H9 (cell line): ENCODE measurements around the gene HOXD11. TPM values are rescaled to one million over a fixed set of nuclear protein-coding genes. Genes with fewer than 3 reads are reported as not detected.

Experiments used
- DNase-seq: peaks from one replicate; pipeline ENCODE4 v3.0.0-alpha.2; 2017
- H2AFZ ChIP-seq: one replicate; pipeline ENCODE4 v1.6.1; 2013; ENCODE audit warnings: mild to moderate bottlenecking, low read length, control low read depth, moderate library complexity
- H2AK5ac ChIP-seq: 2 replicates; pipeline ENCODE4 v1.6.1; 2013; ENCODE audit warnings: low read length, control low read depth, mixed read lengths; ENCODE audit not compliant: insufficient read length
- H2BK120ac ChIP-seq: one replicate; pipeline ENCODE4 v1.6.1; 2013; ENCODE audit warnings: low read depth, mild to moderate bottlenecking, low read length, control low read depth, inconsistent platforms; ENCODE audit not compliant: poor library complexity, severe bottlenecking
- H2BK12ac ChIP-seq: 2 replicates; pipeline ENCODE4 v1.6.1; 2013; ENCODE audit warnings: low read length, control low read depth, mixed read lengths, low read depth; ENCODE audit not compliant: insufficient read length
- H2BK15ac ChIP-seq: 2 replicates; pipeline ENCODE4 v1.6.1; 2013; ENCODE audit warnings: low read depth, low read length, control low read depth
- H2BK20ac ChIP-seq: one replicate; pipeline ENCODE4 v1.6.1; 2013; ENCODE audit warnings: low read depth, mild to moderate bottlenecking, low read length, control low read depth, inconsistent platforms; ENCODE audit not compliant: poor library complexity, severe bottlenecking
- H2BK5ac ChIP-seq: 2 replicates; pipeline ENCODE4 v1.6.1; 2013; ENCODE audit warnings: low read length, control low read depth, mixed read lengths; ENCODE audit not compliant: insufficient read length
- H3K14ac ChIP-seq: 2 replicates; pipeline ENCODE4 v1.6.1; 2013; ENCODE audit warnings: low read length, control low read depth; ENCODE audit not compliant: insufficient read depth
- H3K18ac ChIP-seq: 2 replicates; pipeline ENCODE4 v1.6.1; 2013; ENCODE audit warnings: low read depth, mild to moderate bottlenecking, mixed read lengths, low read length, control low read depth; ENCODE audit not compliant: insufficient read length
- H3K23ac ChIP-seq: 2 replicates; pipeline ENCODE4 v1.6.1; 2013; ENCODE audit warnings: low read length, control low read depth, mixed read lengths, low read depth; ENCODE audit not compliant: insufficient read length
- H3K23me2 ChIP-seq: 2 replicates; pipeline ENCODE4 v1.6.1; 2013; ENCODE audit warnings: low read depth, mild to moderate bottlenecking, mixed read lengths, low read length, control low read depth; ENCODE audit not compliant: insufficient read length, poor library complexity, severe bottlenecking
- H3K27ac ChIP-seq: 2 replicates; pipeline ENCODE4 v1.5.1; 2013; ENCODE audit warnings: low read length, control low read depth, mixed read lengths, low read depth; ENCODE audit not compliant: insufficient read length
- H3K27me3 ChIP-seq: 2 replicates; pipeline ENCODE4 v1.6.1; 2013; ENCODE audit warnings: low read length, control low read depth, inconsistent platforms; ENCODE audit not compliant: insufficient read depth
- H3K4ac ChIP-seq: 2 replicates; pipeline ENCODE4 v1.6.1; 2013; ENCODE audit warnings: low read depth, mild to moderate bottlenecking, control low read depth, inconsistent platforms, low read length, moderate library complexity
- H3K4me1 ChIP-seq: 2 replicates; pipeline ENCODE4 v1.6.1; 2013; ENCODE audit warnings: low read length, control low read depth, inconsistent platforms; ENCODE audit not compliant: insufficient read depth
- H3K4me2 ChIP-seq: 2 replicates; pipeline ENCODE4 v1.6.1; 2013; ENCODE audit warnings: low read length, control low read depth, mixed read lengths; ENCODE audit not compliant: insufficient read length, insufficient read depth
- H3K56ac ChIP-seq: 2 replicates; pipeline ENCODE4 v1.6.1; 2013; ENCODE audit warnings: low read depth, mild to moderate bottlenecking, mixed read lengths, low read length, control low read depth; ENCODE audit not compliant: insufficient read length
- H3K79me1 ChIP-seq: 2 replicates; pipeline ENCODE4 v1.6.1; 2013; ENCODE audit warnings: low read depth, mild to moderate bottlenecking, moderate library complexity, low read length, control low read depth, inconsistent platforms; ENCODE audit not compliant: insufficient read depth, poor library complexity, severe bottlenecking
- H3K79me2 ChIP-seq: 2 replicates; pipeline ENCODE4 v1.6.1; 2013; ENCODE audit warnings: low read length, control low read depth, inconsistent platforms; ENCODE audit not compliant: insufficient read depth
- H3K9ac ChIP-seq: 2 replicates; pipeline ENCODE4 v1.6.1; 2013; ENCODE audit warnings: low read length, control low read depth, mixed read lengths; ENCODE audit not compliant: insufficient read length; ENCODE audit errors: extremely low read depth
- H3K9me3 ChIP-seq: one replicate; pipeline ENCODE4 v1.6.1; 2013; ENCODE audit warnings: low read depth, low read length, inconsistent platforms; ENCODE audit not compliant: control insufficient read depth
- H3T11ph ChIP-seq: one replicate; pipeline ENCODE4 v1.6.1; 2013; ENCODE audit warnings: mild to moderate bottlenecking, low read length, control low read depth, inconsistent platforms
- H4K20me1 ChIP-seq: one replicate; pipeline ENCODE4 v1.6.1; 2013; ENCODE audit not compliant: control insufficient read depth, insufficient read length, insufficient read depth
- H4K5ac ChIP-seq: 2 replicates; pipeline ENCODE4 v1.6.1; 2013; ENCODE audit warnings: low read depth, mild to moderate bottlenecking, mixed read lengths, low read length, control low read depth; ENCODE audit not compliant: insufficient read length
- H4K8ac ChIP-seq: replicated peaks from 2 replicates; pipeline ENCODE4 v1.6.1; 2013; ENCODE audit warnings: low read length, control low read depth, mixed read lengths, low read depth; ENCODE audit not compliant: insufficient read length
- H4K91ac ChIP-seq: 2 replicates; pipeline ENCODE4 v1.6.1; 2013; ENCODE audit warnings: low read depth, mild to moderate bottlenecking, moderate library complexity, mixed read lengths, low read length, control low read depth; ENCODE audit not compliant: insufficient read length
- H3K27ac Mint-ChIP-seq, 3 experiments: 2 replicates in 2 of 3; 3 replicates in 1 of 3; pipeline ENCODE4 v1.8.0; 2020 to 2021; ENCODE audit warnings: mixed read lengths in 3 of 3, mild to moderate bottlenecking in 1 of 3, moderate library complexity in 1 of 3
- H3K27me3 Mint-ChIP-seq: 2 replicates; pipeline ENCODE4 v1.8.0; 2021; ENCODE audit warnings: low read depth, mild to moderate bottlenecking, moderate library complexity, mixed read lengths
- H3K36me3 Mint-ChIP-seq, 3 experiments: 2 replicates in 2 of 3; 3 replicates in 1 of 3; pipeline ENCODE4 v1.8.0; 2020 to 2021; ENCODE audit warnings: low read depth in 3 of 3, mixed read lengths in 3 of 3; ENCODE audit not compliant: insufficient read depth in 1 of 3
- H3K4me1 Mint-ChIP-seq, 2 experiments: 2 replicates each; pipeline ENCODE4 v1.8.0; 2020; ENCODE audit warnings: mixed read lengths in 2 of 2
- H3K4me3 Mint-ChIP-seq, 2 experiments: 2 replicates in 1 of 2; 3 replicates in 1 of 2; pipeline ENCODE4 v1.8.0; 2020 to 2021; ENCODE audit warnings: mild to moderate bottlenecking in 2 of 2, mixed read lengths in 2 of 2, moderate library complexity in 1 of 2
- H3K9me3 Mint-ChIP-seq, 2 experiments: 2 replicates in 1 of 2; 3 replicates in 1 of 2; pipeline ENCODE4 v1.8.0; 2020; ENCODE audit warnings: mild to moderate bottlenecking in 2 of 2, mixed read lengths in 2 of 2, moderate library complexity in 1 of 2
- CTCF ChIP-seq: fragments of 200-600 bp; sonication (generic); conservative IDR thresholded peaks from 3 replicates; pipeline ENCODE4 v1.8.0; 2021; ENCODE audit warnings: antibody characterized with exemption, mild to moderate bottlenecking
- WGBS: extraction: QIAGEN DNeasy Blood & Tissue Kit; methylation state at CpG from one replicate; pipeline ENCODE4 v1.1.7; 2013; ENCODE audit warnings: missing lambda C conversion rate, low lambda C conversion rate, mixed read lengths; ENCODE audit not compliant: insufficient read length; ENCODE audit errors: extremely low coverage; 5-methylcytosine and 5-hydroxymethylcytosine counted together
- total RNA-seq: library from RNA; stranded (reverse); gene quantifications from 2 replicates; pipeline ENCODE4 v1.2.1, GENCODE V29; 2021

HOXD11 gene
- total RNA-seq, 1 experiment from 2014 or later = not detected

DNA sequence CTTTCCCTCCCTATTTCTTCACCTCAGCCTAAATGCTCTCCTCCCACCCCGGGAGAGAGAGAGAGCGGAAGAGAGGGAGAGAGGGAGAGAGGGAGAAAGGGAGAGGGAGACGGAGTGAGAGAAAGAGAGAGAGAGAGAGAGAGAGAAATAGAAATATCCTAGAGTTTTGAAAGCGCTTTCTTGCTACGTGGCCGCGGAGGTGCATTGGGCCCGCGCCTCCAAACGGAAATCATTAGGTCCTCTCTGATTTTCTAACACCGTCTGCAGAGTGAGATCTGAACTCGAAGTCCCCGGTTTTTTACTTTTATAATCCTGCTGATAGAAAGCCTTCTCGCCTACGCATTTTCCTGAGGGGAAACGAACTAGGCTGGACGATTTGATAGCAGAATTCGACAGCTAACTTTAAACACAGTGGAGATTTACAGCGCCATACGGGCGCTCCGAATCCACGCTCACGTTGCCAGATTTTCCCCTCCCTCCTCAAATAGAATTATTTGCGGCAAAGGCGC, 22.4 kb upstream of the HOXD11 start:
- Histone ChIP-seq H3K4ac (no peak overlapping the region), H2BK120ac (no peak overlapping the region), H3K23ac (no peak overlapping the region), H3K79me2 (no peaks in the 10 kb centered on the region), H4K8ac (no peak overlapping the region), H3K14ac (no peak overlapping the region), H2BK20ac (no peak overlapping the region), H2AFZ (no peak overlapping the region), H2BK12ac (no peak overlapping the region), H4K20me1 (no peaks in the 10 kb centered on the region), H3K27ac (no peak overlapping the region), H3K56ac (no peak overlapping the region), H3K9ac (no peak overlapping the region), H3K23me2 (no peaks in the 10 kb centered on the region), H3T11ph (no peak overlapping the region), H3K9me3 (no peaks in the 10 kb centered on the region), H3K4me1 (no peaks in the 10 kb centered on the region), H3K27me3 (peaks cover 95% of the 10 kb centered on the region), H4K5ac (no peak overlapping the region), H3K79me1 (no peaks in the 10 kb centered on the region), H2AK5ac (no peak overlapping the region), H2BK15ac (no peak overlapping the region), H3K18ac (no peak overlapping the region), H3K4me2 (no peak overlapping the region), H2BK5ac (no peak overlapping the region), H4K91ac (no peak overlapping the region)
- H3K4me3 Mint-ChIP-seq = peak overlapping the region in 1 of 2 experiments; percentile 64; a peak in 3 of 5 replicates
- peak; percentile 28 for DNase-seq
- no peak overlapping the region for H3K27ac Mint-ChIP-seq
- no CpG with 5 or more reads among the region's 26 CpGs for WGBS
- H3K27me3 Mint-ChIP-seq = peaks cover 97% of the 10 kb centered on the region
- peaks cover 5 to 13% of the 10 kb centered on the region in 2 experiments for H3K9me3 Mint-ChIP-seq
- TF ChIP-seq CTCF = no peak
- H3K4me1 Mint-ChIP-seq = peaks cover 14 to 39% of the 10 kb centered on the region in 2 experiments
- no peaks in the 10 kb centered on the region for H3K36me3 Mint-ChIP-seq
